T-helper 2 cell treated with Interferon-gamma antibody and Interleukin-4, amounts not matched to agents 100 ng/mL and 5 ng/mL, for 36 hours (primary cell): ENCODE measurements around the gene INPP5J. TPM values are rescaled to one million over a fixed set of nuclear protein-coding genes. Genes with fewer than 3 reads are reported as not detected.
"Not testable (repeated sequence)": the region's sequence is repeated elsewhere in the genome, so short reads cannot be mapped to it uniquely, and the experiment has no call there.

Experiments
- intact Hi-C: fragments of 100-400 bp; cut with micrococcal nuclease; formaldehyde crosslinking; loops from one replicate; pipeline ENCODE4 v1.15.1; 2023
- total RNA-seq: library from RNA; stranded (reverse); gene quantifications from 2 replicates; pipeline ENCODE4 v1.2.3, GENCODE V29; 2022

The INPP5J gene
- total RNA-seq, 1 donor from 2014 or later: not detected

- intact Hi-C loops: no loop called here
Measured at GRCh38 chr22:31143038-31143437, 20.3 kb downstream of the INPP5J start.

DNA sequence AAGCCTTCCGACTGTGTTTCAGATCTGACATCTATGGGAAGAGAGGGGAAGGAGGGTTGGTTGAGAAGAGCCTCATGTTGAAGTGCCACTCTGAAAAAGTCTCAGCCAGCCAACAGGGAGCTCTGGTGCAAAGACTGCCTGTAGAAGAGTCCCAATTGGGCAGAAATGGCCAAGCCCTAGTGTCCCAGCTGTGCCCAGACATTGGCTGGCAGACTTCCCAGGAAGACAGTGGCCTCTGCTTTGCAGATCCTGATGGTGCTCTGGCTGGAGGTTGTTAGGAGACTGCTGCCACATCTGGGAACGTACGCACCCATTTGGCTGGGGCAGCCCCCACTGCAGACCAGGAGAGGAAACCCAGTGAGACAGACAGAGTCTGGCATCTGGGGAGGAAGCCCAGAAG lies 20.8 kb downstream of the INPP5J start:
- intact Hi-C loops: no loop called here

GRCh38 chr22:31144223-31144622 lies 21.5 kb downstream of the INPP5J start:
- intact Hi-C loops: no loop called here

DNA sequence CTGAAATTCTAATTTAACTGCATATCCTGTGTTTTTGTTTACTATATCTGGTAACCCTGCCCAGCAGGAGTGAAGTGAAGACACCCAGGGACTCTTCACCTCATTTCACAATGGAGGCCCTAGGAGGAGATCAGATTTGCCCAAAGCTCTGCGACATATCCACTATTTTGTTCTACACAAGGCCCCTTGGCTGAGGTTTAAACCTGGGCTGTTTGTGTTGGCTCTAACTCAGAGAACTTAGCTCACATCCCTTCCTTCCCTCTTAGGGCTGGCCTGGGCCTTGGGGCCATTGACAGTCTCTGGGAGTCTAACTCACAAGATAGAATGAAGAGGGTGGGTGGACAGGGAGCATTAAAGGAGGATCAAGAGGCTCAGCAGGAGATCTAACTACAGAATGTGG lies 25.7 kb downstream of the INPP5J start:
- intact Hi-C loops: no loop called here

DNA sequence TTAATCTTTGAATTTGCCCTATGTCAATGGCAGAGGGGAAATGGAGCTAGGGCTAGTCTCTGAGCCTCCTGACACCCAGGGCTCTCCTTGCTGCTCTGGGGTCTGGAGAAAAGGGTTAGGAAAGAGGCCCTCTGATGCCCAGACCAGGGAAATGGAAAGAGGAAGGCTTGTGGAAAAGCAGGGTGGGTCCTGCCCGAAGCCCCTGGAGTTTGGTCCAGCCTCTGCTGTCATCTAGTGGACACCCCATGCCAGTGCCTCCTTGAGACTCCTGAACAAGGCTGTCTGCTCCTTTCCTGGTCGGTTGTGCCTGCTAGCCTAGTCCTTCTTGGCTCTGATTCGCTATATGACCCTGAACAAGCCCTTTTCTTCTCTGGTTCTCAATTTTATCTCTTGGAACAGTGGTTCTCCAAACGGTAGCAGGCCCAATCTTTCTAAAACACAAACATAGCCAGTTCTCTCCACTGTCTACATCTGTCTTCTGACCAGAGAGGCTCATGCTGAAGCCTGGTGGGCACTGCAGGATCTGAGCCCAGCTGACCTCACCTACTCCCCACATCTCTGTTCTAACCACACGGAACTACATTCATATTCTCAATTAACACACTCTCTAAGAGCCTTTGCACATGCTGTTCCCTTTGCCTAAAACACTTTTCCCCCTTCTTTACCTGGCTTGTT lies 26.3 kb downstream of the INPP5J start:
- intact Hi-C loops: no loop called here

DNA sequence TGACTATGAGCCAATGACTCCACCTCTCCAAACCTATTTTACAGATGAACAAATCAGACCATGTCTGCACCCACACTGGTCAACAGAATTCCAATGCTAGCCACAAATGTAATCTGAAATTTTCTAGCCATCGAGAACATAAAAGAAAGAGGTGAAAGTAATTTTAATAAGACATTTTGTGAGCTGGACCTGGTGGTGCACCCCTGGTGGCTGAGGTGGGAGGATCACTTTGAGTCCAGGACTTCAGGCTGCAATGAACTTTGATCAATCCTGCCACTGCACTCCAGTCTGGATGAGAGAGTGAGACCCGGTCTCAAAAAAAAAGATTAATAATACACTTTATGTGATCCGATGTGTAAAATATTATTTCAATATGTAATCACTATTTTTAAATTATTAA lies 27.8 kb downstream of the INPP5J start:
- intact Hi-C loops: no loop called here

GRCh38 chr22:31151872-31152271 lies 29.1 kb downstream of the INPP5J start:
- intact Hi-C loops: no loop called here

DNA sequence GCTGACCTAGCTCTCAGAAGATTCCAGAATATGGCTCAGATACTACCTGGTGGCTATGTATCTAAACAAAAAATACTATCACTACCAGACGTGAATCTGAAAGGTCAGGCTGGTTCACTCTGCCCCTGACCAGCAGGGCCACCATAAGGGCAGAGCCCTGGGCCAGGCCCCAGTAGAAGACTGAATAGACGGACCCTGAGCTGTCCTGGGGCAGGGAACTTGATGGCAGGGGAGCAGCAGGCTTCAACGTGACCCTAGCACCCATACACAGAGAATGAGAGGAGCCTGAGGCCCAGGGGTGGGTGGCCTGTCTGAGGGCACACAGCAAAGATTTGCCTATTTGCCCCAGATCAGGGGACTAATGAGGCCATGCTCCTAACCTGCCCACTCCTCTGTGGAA lies 30.6 kb downstream of the INPP5J start:
- intact Hi-C loops: no loop called here

DNA sequence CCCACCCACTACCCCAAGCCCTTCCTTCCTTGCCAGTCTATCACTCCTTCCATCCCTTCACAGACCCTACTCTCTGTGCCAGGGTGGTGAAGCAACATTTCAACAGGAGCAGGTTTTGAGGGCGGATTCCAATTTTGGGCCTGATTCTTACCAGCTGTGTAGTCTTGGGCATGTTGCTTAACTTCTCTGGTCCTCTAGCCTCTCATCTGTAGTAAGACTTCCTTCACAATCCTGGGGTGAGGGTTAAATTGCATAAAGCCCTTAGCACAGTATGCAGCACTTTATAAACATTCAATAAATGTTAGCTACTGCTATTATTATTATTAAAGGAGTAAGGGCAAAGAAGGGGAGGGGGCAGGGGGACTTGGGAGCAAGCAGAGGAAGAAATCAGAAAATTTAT lies 32.2 kb downstream of the INPP5J start:
- intact Hi-C loops: no loop called here

DNA sequence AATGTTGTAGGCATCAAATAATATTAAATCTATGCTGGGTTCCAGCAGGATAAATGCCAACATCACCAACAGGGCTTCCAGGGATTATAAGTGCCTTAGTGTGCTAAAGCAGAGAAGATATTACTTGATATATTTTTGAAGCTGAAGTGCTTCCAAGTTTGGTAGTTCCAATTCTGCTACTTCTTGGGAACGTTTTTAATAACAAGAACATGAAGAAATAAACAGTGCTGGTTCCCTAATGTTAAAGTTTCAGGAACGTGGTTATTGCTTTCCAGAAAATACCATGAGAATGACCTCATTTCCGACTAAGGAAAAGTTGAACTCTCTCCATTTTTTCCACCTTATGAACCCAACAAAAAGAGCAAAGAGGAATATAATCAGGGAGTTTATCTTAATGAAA lies 32.7 kb downstream of the INPP5J start:
- intact Hi-C loops: no loop called here

GRCh38 chr22:31160328-31160978 lies 37.7 kb downstream of the INPP5J start:
- intact Hi-C loops: loop anchor here (2.0 to 10.0 kb wide), 2 partner anchors 52 to 76 kb away; partner anchors contain the start of genes LIMK2 and SMTN

DNA sequence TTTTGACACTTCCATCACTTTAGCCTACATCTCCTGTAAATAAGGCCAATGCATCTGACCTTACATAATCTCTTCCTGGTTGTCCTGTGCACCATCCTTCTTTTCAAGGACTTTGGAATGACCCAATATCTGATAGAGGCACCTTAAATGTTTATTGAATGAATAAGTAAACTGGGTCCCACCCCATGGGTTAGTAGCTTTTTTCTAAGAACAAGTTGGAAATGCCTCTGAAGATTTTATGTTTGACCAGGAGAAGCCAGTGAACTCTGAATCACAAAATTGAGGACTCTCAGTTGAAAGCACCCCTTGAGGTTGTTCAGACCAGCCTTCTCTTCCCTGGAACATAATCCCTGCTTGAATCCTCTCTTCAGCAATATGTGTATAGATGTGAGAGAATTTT lies 38.6 kb downstream of the INPP5J start:
- intact Hi-C loops: loop anchor here (2.0 to 10.0 kb wide), 2 partner anchors 51 to 77 kb away; partner anchors contain the start of genes LIMK2 and SMTN

GRCh38 chr22:31162015-31162765 lies 39.4 kb downstream of the INPP5J start:
- intact Hi-C loops: loop anchor here (10.0 kb wide), 1 partner anchor 77 kb away; the partner anchor contains the start of gene SMTN

- intact Hi-C loops: no loop called here
Measured at GRCh38 chr22:31170971-31171370, 48.2 kb downstream of the INPP5J start.

DNA sequence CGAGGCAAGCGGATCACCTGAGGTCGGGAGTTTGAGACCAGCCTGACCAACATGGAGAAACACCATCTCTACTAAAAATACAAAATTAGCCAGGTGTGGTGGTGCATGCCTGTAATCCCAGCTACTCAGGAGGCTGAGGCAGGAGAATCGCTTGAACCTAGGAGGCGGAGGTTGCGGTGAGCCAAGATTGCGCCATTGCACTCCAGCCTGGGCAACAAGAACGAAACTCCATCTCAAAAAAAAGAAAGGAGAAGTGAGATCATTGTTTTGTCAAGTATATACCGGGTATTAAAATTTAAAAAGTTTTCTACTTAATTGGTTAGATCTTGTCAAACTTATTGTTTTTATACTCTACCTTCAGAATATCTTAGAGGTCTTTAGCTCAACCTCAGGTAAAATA lies 49.0 kb downstream of the INPP5J start:
- intact Hi-C loops: not testable (repeated sequence)

DNA sequence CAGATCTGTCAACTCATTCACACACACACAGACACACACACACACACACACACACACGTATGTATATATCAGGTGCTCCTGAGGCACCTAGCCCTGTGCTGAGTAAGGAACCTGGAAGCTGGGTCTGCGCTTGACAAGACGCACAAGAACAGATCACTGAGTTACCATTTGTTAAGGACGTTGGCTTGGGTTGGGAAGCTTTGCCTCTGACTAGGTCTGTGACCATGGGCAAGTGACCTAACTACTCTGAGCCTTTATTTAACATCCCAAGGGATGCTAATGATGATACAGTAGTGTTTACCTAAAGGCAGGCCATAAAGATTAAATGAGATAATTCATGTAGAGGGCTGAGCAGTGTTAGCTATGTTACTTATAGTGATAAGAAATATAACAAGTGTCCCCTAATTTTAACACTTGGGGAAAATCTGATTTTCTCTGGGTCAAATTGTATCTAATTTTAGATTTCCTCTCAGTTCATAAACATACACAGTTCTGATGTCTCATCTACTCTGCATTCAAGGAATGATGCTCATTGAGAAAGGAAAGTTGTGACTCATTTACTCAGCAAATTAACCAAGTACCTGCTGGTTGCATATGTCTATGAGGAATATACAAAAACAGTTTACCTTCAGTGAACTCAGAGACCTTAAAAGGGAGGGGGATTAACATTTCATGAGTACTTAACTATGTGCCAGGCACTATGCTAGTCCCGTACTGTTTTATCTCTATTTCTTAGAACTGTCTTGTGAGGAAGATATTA lies 50.8 kb downstream of the INPP5J start:
- intact Hi-C loops: no loop called here

GRCh38 chr22:31176923-31177322 lies 54.2 kb downstream of the INPP5J start:
- intact Hi-C loops: no loop called here

- intact Hi-C loops: no loop called here
Measured at GRCh38 chr22:31177420-31178162, 54.8 kb downstream of the INPP5J start.

DNA sequence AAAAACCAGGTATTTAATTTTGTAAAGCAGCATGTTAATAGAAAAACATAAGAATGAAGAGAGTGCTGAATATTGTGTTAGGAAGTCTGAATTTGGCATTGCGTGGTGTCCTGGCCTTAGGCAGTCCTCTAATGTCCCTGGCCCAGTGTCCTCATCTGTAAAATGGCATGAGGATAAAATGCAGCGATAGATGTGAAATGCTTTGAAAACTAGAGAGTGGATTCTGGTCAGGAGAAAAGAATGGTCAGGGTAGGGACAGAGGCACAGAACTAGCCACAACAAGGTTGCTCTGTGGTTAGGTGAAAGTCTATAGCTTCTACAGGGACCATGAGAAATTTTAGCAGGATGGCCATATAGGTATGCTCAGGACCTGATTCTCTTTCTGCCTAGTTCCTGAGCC lies 56.1 kb downstream of the INPP5J start:
- intact Hi-C loops: no loop called here

GRCh38 chr22:31179345-31179744 lies 56.6 kb downstream of the INPP5J start:
- intact Hi-C loops: no loop called here

- intact Hi-C loops: no loop called here
Measured at GRCh38 chr22:31184015-31184414, 61.2 kb downstream of the INPP5J start.
